NCI-H2081 treated with DMSO at 0.1 percent for 48 hours (cell line): Measurements from ENCODE around the gene THADA.
"Not testable (repeated sequence)": the region's sequence is repeated elsewhere in the genome, so short reads cannot be mapped to it uniquely, and the experiment has no call there.

Source experiments
- DNase-seq: peaks from one replicate; lab custom pipeline; 2025; lab: John Stamatoyannopoulos, UW

The THADA gene, protein sequence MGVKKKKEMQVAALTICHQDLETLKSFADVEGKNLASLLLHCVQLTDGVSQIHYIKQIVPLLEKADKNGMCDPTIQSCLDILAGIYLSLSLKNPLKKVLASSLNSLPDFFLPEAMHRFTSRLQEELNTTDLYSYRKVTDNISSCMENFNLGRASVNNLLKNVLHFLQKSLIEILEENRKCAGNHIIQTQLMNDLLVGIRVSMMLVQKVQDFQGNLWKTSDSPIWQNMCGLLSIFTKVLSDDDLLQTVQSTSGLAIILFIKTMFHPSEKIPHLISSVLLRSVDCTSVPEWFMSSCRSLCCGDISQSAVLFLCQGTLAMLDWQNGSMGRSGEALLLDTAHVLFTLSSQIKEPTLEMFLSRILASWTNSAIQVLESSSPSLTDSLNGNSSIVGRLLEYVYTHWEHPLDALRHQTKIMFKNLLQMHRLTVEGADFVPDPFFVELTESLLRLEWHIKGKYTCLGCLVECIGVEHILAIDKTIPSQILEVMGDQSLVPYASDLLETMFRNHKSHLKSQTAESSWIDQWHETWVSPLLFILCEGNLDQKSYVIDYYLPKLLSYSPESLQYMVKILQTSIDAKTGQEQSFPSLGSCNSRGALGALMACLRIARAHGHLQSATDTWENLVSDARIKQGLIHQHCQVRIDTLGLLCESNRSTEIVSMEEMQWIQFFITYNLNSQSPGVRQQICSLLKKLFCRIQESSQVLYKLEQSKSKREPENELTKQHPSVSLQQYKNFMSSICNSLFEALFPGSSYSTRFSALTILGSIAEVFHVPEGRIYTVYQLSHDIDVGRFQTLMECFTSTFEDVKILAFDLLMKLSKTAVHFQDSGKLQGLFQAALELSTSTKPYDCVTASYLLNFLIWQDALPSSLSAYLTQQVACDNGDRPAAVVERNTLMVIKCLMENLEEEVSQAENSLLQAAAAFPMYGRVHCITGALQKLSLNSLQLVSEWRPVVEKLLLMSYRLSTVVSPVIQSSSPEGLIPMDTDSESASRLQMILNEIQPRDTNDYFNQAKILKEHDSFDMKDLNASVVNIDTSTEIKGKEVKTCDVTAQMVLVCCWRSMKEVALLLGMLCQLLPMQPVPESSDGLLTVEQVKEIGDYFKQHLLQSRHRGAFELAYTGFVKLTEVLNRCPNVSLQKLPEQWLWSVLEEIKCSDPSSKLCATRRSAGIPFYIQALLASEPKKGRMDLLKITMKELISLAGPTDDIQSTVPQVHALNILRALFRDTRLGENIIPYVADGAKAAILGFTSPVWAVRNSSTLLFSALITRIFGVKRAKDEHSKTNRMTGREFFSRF (N-terminal part only)

DNA sequence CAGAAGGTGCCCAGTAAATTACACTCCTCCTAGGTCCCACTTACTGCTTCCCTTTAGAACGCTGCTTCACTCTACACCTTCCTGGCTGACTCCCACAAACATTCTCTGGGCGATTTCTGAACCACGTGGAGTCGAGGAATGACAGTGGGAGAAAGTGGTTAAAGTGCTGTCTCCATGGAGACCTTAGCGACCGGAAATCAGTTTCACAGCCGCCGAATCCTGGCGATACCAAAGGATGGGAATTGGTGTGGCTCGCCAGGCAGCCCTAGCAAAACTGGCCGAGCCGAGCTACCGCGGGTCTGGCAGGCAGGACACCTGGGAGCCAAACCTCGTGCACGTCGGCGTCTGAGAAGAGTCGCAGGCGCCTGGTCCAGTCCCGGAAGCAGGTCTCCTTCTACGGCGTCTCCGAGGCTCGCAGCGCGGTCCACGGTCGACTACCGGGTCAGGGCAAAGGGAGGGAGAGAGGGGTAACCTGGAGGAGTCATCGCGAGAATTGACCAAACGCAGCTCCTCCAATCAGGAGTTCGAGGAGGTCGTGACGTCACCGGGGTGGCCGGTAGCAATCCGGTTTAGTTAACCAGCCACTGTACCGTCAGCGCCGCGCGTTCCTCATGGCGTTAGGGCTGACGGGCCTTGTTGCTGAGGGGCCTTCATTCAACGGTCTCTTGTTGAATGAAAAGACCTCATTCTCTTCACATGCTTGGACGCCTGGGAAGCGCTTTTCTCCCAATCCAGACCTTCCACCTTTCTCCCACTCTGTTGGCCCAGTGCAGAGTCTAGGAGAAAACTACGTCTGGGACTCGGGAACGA, at the start of gene THADA:
Gene THADA, minus strand, starts transcription at position 436 of the 810 bp plus-strand sequence. CDS start 3,646 bp downstream, outside the sequence.
- DNase-seq: peak; percentile 94

DNA sequence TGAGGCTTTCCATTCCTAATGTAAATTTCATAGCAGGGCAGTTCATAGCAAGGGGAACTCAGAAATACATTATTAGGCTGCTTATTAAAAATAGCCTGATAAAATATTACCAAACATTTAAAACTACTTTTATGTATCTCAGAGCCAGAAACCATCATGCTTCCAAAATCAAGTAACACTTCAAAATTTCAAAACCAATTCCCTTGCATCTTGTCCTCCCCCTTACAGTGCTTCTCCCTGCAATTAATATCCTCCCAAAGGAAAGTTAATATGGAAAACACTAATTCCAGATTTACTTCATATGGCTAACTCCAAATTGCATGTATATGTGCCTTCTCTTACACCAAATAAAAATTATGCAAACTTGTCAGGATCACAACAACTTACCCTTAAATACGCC, 47.8 kb upstream of the THADA start:
- no peak for DNase-seq

DNA sequence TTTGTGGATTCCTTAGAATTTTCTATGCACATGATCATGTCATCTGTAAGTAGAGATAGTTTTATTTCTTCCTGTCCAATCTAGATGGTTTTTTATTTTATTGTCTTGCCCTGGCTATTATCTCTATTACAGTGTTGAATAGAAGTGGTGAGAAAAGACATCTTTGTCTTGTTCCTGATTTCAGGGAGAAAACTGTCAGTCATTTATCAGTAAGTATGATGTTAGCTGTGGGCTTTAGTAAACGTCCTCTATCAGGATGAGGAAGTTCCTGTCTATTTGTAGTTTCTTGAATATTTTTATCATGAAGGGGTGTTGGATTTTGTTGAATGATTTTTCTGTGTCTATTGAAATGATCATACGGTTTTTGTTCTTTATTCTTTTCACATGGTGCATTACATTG, 46.5 kb upstream of the THADA start:
- no peak for DNase-seq

DNA sequence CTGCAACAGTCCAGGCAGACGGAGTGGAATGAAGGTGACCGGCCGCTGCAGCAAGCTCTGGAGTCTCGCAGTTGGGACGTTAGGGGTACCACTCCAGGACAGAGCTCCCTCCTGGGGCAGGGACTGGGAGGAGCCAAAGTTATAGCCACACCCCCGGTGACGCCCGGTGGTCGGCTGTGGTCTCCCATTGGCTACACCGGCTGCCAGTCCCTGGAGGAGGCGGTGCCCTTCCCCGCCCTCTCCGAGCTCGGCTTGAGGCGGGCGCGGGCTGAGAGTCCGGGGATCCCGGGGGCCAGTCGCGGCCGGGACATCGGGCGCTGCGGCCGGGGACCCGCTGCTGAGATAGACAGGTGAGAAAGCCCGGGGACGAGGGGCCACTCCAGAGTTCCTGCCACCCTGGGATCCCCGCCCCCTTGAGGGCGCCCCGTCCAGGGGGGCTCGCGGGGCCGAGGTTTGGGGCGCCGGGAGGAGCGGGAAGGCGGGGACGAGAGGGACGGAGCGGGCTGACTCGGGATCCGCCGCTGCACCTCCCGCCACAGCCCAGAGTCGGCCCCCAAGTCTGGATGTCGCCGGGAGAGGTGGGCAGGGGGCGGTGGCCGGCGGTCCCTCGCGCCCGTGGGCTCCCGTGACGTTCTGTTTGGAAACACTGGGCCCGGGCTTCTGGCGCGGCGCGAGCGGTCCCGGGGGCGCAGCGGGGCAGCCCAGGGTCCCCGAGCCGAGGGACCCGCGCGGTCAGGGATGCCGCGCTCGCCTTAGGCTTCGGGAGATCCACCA, 41.4 kb upstream of the THADA start, which contains the start of gene PLEKHH2:
Gene PLEKHH2, plus strand, starts transcription at position 231 of the 774 bp plus-strand sequence. CDS start 7,414 bp downstream, outside the sequence.
- DNase-seq: peak; percentile 49

DNA sequence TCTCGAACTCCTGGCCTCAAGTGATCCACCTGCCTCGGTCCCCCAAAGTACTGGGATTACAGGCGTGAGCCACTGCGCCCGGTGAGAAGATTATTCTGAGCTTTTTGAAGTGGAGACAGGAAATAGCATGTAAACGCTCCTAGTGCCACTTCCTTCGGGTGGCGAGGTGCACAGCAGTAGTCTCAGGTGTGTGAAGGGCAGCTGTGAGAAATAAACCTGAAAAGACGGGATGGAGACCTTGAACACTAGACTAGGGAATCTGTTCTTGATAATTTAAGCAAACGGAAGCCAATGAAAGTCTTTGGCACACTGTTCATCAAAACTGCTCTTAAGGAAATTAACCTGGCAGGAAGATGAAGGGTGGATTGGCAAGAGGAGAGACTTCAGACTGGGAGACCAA, 40.8 kb upstream of the THADA start:
- no peak for DNase-seq

DNA sequence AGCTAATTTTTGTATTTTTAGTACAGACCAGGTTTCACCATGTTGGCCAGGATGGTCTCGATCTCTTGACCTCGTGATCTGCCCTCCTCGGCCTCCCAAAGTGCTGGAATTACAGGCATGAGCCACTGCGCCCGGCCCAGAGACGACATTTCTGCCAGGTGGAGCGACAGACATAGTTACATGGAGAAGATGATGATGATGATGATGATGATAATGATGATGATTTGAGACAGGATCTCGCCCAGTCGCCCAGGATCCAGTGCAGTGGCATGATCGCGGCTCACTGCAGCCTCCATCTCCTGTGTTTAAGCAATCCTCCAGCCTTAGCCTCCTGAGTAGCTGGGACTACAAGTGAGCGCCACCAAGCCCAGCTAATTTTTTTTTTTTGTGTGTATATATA, 40.3 kb upstream of the THADA start:
- DNase-seq: not testable (repeated sequence)

DNA sequence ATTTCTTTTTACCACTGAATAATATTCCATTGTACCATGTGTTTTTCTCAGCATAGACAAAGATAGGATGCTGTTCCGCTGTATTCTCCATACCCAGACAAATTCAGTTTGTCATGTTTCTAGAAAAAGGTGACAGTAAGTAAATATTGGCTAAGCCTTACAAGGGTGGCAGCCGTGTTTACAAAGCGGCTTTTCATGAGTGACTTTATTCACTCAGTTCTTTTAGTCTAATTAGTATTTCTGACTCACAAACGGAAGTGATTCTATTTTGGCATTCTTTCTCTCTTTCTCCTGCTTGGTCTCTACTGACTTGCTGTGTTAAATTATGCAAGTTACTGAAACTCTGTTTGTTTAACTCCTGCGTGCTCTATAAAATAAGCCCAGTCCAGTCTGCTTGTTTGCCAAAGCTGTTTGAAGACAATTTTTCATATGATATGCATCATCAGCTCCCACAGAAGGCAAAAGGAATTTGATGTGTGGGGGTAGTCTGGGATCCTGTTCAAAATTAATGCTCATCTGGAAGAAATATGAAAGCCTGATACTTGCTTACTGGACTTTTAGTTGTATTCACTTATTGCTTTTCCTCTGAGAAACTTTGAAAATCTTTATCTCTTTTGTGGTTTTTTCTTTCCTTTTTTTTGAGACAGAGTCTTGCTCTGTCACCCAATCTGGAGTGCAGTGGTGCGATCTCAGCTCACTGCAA, 38.9 kb upstream of the THADA start:
- peak; percentile 93 for DNase-seq

DNA sequence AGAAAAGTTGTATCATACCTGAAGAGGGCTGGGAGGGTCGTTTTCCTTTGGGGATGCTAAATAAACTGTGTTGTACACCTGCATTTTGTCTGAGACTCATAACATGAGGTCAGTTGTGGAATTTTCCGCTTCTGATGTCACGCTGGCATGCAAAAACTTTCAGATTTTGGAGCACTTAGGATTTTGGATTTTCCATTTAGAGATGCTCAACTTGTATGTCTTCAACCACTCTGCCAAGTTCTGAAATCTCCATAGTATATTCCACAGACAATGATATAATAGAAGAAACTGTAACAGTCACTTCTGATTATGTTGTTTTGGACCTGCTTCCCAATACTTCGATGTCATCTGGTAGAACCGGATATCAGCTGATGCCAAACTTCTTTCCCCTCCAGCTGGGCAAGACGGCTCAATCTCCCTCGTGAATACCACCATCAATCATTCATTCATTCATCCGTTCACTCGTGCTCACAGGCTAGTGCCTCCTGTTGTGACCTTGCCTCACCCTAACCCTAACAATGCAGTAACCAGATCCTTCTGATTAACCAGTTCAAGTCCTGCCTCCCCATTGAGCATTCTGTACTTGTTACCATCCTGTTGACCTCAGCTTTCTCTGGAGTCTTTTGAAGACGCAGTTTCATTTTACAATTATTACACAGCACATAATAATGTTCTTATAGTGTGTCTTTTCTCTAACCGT, 35.9 kb upstream of the THADA start:
- no peak for DNase-seq

DNA sequence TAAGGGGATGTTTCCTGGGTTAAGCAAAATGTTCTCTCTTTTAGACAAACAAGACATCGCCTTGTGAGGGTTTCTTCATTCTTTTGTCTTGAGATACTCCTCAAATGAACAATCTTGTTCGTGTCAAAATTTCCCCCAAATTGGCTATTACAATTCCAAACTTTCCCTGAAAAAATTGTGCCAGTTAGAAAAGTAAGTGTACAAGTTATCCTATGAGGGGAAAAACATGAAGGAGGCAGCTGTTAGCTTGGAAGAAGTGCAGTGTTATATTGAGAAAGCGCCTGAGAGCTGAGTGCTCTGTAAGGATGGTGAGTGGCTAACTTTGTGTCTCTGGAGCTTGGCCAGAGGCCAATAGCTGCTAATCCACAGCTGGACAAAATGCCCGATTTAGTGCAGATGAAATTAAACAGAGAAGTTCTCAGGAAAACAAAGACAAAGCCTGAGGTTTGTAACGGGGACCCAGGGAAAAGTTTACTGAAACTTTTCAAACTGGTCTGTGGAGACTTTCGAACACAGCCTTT, 27.2 kb upstream of the THADA start:
- no peak for DNase-seq

DNA sequence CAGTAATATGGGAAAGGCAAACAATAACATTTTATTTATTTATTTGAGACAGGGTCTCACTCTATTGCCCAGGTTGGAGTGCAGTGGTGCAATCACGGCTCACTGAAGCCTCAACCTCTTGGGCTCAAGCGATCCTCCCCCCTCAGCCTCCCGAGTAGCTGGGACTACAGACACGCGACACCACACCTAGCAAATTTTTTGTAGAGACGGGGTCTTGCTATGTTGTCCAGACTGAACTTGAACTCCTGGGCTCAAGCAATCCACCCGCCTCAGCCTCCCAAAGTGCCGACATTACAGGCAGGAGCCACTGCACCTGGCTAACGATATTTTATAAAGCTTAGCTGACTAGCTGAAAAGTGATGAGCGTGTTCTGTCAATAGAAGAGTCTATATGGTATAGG, 23.7 kb upstream of the THADA start:
- no peak for DNase-seq

DNA sequence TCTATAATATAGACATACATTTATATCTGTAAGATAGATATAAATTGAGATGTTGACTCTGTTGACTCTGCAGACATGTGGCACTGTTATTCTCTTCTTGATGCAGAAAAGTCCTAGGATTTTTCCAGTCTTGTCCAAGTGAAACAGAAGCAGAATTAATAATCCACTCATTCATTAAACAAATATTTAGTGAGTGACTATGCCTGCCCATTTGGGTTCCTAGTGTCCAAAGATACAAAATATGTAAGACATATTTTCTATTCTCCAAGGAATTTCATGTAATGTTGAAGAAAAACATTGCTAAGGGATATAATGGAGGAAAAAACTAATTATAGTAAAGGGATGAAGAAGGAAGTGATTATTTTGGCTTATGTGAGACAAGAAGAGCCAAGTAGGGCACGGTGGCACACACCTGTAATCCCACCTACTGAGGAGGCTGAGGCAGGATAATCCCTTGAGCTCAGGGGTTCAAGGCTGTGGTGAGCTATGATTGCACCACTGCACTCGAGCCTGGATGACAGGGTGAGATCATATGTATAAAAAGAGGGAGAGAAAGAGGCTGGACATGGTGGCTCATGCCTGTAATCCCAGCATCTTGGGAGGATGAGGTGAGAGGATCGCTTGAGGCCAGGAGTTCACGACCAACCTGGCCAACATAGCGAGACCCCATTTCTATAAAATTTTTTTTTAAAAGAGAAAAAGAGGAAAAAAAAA, 21.3 kb upstream of the THADA start:
- DNase-seq: no peak

DNA sequence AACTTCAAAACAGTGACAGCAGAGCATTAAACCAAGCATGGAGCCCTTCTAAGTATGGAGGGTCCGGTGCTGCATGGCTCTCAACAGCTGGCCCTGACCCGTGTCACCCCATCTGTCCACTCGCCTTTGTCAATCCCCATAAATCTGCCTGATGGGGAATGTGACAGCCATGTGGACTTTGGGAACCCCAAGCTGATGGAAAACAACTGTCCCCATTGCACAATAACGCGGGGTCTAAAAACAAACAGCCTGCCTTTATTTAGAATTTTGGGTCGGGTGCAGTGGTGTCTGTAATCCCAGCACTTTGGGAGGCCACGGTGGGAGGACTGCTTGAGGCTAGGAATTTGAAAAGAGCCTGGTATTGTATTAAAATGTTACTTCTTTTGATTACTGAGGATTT, 17.1 kb upstream of the THADA start:
- no peak for DNase-seq

DNA sequence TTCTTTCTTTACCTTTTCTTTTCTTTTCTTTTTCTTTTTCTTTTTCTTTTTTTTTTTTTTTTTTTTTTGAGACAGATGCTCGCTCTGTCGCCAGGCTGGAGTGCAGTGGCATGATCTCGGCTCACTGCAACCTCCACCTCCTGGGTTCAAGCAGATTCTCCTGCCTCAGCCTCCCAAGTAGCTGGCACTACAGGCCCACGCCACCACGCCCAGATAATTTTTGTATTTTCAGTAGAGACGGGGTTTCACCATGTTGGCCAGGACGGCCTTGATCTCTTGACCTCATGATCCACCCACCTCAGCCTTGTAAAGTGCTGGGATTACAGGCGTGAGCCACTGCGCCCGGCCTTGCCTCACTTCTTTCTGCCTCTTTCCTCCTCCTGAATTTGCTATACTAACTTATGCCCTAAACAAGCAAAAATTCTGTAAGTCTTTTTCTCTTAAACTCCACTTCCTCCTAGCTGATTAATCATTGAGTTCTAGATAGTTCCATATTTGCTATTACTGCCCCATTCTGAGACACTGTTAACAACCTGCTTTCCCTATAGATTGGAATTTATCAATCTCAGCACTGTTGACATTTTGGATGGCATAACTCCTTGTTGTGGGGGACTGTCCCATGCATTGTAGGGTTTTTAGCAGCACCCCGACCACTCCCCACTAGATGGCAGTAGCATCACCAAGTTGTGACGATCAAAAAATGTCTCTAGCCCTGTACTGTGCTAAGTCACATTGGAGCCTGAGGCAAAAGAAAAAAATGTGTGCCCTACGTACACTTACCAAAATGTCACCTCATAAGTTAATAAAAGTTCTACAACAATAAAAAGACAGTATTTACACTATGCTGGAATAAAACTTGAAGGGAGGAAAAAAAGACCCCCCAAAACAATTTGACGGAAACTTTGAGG, 16.4 kb upstream of the THADA start:
- DNase-seq: no peak

DNA sequence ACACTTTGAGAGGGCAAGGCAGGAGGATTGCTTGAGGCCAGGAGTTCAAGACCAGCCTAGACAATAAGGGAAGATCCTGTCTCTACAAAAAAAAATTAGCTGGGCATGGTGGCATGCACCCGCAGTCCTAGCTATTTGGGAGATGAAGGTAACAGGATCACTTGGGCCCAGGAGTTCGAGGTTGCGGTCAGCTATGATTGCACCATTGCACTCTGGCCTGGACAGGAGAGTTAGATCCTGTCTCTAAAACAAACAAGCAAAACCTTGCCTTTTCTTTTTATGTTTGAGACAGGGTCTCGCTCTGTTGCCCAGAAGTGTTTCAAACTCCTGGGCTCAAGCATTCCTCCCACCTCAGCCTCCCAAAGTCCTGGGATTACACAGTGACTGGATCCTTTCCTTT, 14.5 kb upstream of the THADA start:
- no peak for DNase-seq

DNA sequence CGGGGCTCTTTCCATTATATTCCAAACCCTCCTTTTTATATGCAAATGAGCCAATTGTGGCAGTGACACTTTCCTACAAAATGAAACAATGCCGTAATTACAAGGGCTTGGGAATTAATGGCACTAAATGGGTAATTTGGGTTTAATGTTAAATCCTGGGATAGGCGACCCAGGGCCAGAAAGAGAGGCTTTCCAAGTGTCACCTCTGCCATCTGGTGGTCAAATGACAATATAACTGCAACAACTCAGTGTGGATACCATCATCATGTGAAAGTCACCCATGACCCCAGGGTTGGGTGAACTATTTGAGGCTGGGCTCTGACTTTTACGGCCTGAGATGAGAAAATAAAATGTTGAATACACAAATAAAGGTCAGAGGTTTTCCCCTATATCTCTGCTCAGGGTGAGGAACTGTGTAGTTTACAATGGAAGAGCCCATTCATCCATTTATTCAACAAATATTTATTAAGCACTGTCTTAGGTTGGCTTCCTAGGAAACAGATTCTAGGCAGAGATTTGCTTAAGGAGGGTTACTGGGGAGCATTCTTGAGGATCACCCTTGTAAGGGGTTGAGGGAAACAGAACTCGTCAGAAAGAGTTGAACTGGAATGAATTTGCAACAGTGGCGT, 13.6 kb upstream of the THADA start:
- no peak for DNase-seq

DNA sequence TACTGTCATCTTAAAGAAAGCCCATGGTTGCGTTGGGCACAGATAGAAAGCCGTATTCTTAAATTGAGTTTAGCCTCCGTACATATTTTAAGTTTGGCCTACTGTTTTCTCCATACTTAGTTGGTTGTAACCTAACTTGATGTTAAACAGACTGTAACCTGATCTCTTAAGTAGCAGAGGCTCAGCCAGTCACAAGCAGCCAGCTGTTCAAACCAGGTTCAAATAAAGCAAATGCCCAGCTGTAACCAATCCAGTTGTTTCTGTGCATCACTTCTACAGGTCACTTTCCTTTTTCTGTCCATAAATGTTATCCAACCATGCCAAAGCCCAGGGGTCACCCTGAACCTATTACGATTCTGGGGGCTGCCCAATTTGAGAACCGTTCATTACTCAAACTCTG, 10.0 kb upstream of the THADA start:
- DNase-seq: no peak
